22Rv1 (cell line): ENCODE measurements around the gene MOCS3.

Experiments
- ZFX ChIP-seq: fragments of 450-650 bp; IDR thresholded peaks from 2 replicates; pipeline ENCODE4 v1.6.1; 2017; ENCODE audit warnings: antibody characterized with exemption, borderline replicate concordance
- TF ChIP-seq, protein P1 (sequence below): fragments of 450-650 bp; IDR thresholded peaks from 2 replicates; pipeline ENCODE4 v1.5.1; 2017; ENCODE audit warnings: mild to moderate bottlenecking

DNA sequence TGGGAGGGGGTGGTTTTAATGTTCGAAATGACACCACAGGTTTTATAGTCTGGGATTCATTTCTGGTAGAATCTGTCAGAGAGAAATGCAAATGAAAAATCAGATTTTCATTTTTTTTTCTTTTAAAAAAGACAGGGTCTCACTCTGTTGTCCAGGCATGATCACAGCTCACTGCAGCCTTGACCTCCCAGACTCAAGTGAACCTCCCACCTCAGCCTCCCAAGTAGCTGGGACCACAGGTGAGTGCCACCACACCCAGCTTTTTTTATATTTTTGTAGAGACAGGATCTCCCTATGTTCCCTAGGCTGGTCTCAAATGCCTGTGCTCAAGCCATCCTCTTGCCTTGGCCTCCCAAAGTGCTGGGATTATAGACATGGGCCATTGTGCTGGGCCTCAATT, 25.0 kb upstream of the MOCS3 start:
- TF ChIP-seq, protein P1, sequence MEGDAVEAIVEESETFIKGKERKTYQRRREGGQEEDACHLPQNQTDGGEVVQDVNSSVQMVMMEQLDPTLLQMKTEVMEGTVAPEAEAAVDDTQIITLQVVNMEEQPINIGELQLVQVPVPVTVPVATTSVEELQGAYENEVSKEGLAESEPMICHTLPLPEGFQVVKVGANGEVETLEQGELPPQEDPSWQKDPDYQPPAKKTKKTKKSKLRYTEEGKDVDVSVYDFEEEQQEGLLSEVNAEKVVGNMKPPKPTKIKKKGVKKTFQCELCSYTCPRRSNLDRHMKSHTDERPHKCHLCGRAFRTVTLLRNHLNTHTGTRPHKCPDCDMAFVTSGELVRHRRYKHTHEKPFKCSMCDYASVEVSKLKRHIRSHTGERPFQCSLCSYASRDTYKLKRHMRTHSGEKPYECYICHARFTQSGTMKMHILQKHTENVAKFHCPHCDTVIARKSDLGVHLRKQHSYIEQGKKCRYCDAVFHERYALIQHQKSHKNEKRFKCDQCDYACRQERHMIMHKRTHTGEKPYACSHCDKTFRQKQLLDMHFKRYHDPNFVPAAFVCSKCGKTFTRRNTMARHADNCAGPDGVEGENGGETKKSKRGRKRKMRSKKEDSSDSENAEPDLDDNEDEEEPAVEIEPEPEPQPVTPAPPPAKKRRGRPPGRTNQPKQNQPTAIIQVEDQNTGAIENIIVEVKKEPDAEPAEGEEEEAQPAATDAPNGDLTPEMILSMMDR = no peak
- TF ChIP-seq ZFX = no peak
